ENCODE results near the gene RASSF1. TPM values are rescaled to one million over a fixed set of nuclear protein-coding genes. Genes with fewer than 3 reads are reported as not detected.

Gene RASSF1
- total RNA-seq, 1 experiment from 2014 or later: 37.1 TPM

DNA sequence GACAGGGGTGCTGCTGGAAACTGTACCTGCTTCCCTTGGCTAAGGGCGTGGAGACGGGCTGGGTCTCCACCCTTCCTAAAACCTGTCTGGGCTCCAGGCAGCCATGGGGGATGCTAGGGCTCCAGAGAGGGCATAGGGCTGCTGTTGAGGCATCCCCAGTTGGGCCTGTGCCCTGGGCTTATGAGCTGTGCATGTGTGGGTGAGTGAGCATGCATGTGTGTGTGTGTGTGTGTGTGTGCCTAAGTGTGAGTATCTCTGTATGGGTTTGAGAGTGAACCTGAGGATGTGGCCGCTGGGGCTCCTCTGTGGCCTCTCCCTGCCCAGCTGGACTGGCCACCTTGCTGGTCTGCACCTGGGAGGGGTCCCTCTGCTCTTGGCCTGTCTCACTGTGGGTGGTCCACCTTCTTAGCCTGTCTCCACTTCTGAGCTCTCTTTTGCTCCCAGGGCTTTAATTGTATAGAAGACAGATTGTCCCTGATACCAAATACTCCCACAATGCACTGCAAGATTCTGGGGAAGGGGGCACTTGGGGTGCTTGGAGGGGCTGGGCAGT, 30.6 kb upstream of the RASSF1 start:
- no peak for DNase-seq (ENCODE audit: low read depth)
- in situ Hi-C loops (cut with HindIII; ENCODE audit: low pct_unique_long_range_greater_than_20kb, low sequenced_read_pairs): no loop called here

DNA sequence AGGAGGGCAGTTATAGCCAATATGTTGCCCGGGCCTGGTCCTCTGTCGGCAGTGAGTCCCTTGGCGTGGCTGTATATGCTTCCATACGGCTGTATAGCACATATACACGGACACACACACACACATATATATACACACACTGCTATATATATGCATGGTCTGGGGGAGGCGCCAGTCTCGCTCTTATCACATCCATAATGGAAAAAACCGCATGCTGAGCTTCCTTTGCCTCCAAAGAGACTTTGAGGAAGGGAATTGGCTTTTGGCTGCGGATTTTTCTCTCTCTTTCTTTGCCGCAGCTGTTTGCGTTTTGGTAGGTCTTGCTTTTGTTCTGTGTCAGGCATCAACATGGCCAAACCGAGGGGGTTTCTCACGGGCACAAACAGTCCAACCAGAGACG, 30.0 kb upstream of the RASSF1 start:
- no peak for DNase-seq (ENCODE audit: low read depth)
- in situ Hi-C loops (cut with HindIII; ENCODE audit: low pct_unique_long_range_greater_than_20kb, low sequenced_read_pairs): no loop called here

DNA sequence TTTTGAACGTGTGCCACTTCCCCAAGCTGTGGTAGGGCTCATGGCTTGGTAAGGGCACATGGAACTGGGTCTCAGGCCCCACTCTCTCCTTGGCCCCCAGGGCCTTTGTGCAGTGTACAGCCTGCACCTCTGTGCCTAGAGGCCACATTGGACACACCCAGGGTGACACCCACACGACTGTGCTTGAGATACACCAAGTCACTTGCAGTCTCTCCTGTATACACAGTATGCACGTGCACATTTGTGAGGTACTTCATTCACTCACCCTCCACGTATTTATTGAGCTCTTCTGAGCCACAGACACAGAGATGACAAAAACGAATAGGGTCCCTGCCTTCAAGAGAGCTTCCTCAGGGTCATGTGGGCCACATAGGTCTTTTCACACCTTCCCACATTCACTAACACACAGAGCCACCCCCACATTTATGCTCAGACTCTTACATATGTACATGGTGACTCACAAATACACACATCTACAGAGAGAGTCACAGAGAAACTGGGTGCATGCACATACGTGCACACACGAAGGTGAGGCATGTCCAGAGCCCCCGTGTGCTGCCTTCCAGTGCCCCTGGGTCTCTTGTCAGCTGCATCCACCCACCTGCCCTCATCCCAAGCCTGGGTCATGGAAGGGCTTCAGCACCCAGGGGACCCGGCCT, 28.5 kb upstream of the RASSF1 start:
- in situ Hi-C loops (cut with HindIII; ENCODE audit: low pct_unique_long_range_greater_than_20kb, low sequenced_read_pairs): no loop called here
- no peak for DNase-seq (ENCODE audit: low read depth)

- no peak for DNase-seq (ENCODE audit: low read depth)
- in situ Hi-C loops (cut with HindIII; ENCODE audit: low pct_unique_long_range_greater_than_20kb, low sequenced_read_pairs): no loop called here
Observed at GRCh38 chr3:50365842-50366220, 25.2 kb upstream of the RASSF1 start.

DNA sequence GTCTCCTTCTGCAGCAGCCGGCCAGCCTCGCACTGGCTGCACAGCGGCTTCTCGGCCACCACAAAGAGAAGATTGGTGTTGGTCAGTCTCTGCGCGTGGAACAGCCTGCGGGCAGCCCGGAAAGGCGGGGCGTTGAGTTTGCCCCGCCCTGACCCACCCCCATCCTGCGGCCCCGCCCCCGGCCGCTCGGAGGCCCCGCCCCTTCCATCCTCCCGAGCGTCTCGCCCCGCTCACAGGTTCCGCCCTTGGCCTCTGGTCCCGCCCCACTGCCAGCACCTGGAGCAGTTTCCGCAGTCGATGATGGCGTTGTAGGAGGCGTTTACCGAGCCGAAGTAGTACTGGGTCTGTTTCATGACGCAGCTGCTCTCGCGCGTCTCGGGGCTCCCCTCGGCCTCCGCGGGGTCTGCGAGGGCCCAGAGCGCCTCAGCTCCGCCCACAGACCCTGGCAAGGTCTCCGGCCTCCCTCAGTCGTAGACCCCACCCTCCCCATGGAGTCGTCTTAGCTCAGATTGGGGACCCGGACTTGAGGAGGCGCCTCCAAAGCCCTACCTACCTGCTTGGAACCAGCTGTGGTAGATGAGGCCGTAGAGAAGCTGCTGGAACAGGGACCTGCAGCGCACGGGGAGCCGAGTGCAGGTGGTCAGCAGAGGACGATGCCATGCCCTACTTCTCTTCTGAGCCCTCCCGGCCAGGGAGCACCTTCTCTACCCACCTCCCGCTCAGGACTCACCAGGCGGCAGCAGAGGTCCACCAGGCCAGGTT, 24.6 kb upstream of the RASSF1 start:
- DNase-seq (ENCODE audit: low read depth): peak; percentile 68
- in situ Hi-C loops (cut with HindIII; ENCODE audit: low pct_unique_long_range_greater_than_20kb, low sequenced_read_pairs): no loop called here

DNA sequence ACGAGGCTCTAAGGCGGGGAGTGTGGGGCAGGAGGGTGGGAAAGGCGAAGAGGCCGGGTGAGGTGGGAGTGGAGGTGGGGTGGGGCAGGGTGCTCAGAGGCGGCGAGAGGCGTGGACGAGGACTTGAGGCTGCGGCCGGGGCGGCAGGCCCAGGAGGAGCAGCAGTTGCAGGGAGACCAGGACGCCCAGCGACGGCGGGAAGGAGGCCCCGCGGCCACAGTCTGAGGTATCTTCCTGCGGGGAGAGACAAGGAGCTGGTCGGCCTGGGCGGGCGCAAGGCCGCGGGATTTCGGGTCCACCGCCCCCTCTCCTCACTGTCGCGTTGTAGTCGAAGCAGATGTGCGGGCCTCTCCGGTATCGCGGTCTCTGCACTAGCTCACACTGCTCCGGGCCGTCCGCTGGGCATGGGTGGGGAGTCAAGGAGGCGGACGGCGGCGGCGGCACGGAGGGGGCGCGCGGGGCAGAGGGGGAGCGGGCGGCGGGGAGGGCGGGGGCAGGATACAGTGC, 24.0 kb upstream of the RASSF1 start:
- peak; percentile 10 for DNase-seq (ENCODE audit: low read depth)
- in situ Hi-C loops (cut with HindIII; ENCODE audit: low pct_unique_long_range_greater_than_20kb, low sequenced_read_pairs): no loop called here

GRCh38 chr3:50359760-50360110, 19.1 kb upstream of the RASSF1 start:
- in situ Hi-C loops (cut with HindIII; ENCODE audit: low pct_unique_long_range_greater_than_20kb, low sequenced_read_pairs): no loop called here
- DNase-seq (ENCODE audit: low read depth): no peak

DNA sequence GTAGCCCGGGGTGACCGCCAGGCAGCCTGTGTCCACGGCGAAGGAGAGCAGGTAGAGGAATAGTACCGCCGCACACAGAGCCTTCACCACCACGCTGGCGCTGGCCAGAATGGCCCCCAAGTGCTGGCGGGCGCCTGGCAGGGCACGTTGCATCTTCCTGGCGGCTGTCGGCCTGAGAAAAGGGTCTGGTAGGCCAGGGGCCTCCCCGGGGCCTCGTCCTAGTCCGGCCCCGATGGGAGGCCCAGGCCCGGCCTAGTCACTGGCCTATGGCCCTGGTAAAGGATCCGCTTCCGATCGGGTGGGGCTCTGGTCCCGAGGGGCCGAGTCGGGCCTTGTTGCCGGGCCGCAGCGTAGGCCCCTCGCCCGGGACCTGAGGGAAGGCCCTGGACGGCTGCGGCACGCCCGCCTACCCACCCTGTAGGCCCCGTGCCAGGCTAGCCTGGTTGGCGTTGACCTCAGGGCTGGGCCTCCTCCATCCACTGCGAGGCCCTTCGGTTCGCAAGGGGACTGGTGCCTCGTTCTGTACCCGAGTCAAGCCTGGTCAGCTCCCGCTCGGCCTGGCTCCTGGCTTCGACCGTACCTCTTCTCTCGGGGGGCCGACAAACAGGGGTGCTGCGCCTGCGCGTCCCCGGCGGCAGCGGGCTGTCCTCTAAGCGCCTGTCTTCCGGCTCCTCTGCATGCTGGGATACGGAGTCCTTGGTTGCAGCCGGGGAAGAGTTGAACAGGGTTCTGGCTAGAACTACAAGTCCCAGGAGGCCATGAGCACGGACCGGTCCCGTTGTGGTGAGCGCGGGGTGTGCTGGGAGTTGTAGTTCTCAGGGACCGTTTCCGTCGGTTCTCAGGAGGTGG, 18.5 kb upstream of the RASSF1 start, which contains the start of gene TMEM115:
Gene TMEM115, minus strand, starts transcription at position 611 of the 849 bp plus-strand sequence. Its CDS starts 458 bp downstream, at position 153.
- DNase-seq (ENCODE audit: low read depth): peak; percentile 91
- in situ Hi-C loops (cut with HindIII; ENCODE audit: low pct_unique_long_range_greater_than_20kb, low sequenced_read_pairs): no loop called here

GRCh38 chr3:50358355-50358910, 17.8 kb upstream of the RASSF1 start:
- DNase-seq (ENCODE audit: low read depth): no peak
- in situ Hi-C loops (cut with HindIII; ENCODE audit: low pct_unique_long_range_greater_than_20kb, low sequenced_read_pairs): no loop called here

GRCh38 chr3:50357481-50357880, 16.8 kb upstream of the RASSF1 start:
- in situ Hi-C loops (cut with HindIII; ENCODE audit: low pct_unique_long_range_greater_than_20kb, low sequenced_read_pairs): no loop called here
- DNase-seq (ENCODE audit: low read depth): no peak

DNA sequence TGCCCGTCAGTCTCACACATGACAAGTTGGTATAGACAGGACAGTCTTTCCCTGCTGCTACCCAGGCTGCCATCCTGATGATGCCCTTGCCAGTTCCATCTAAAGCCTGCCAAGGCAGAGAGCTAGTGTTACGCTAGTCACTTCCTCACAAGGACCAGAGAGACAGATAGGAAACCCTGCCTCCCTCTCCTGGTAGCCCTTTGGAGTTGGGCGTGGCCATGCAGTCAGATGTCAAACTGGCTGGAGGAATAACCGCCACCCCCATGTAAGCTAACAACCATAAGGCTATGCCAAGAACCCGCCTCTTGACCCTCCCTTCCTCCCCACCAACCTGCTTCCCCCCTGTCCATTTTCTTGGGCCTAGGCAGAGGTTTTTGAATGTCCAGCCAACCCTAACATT, 15.9 kb upstream of the RASSF1 start:
- peak; percentile 14 for DNase-seq (ENCODE audit: low read depth)
- in situ Hi-C loops (cut with HindIII; ENCODE audit: low pct_unique_long_range_greater_than_20kb, low sequenced_read_pairs): no loop called here

DNA sequence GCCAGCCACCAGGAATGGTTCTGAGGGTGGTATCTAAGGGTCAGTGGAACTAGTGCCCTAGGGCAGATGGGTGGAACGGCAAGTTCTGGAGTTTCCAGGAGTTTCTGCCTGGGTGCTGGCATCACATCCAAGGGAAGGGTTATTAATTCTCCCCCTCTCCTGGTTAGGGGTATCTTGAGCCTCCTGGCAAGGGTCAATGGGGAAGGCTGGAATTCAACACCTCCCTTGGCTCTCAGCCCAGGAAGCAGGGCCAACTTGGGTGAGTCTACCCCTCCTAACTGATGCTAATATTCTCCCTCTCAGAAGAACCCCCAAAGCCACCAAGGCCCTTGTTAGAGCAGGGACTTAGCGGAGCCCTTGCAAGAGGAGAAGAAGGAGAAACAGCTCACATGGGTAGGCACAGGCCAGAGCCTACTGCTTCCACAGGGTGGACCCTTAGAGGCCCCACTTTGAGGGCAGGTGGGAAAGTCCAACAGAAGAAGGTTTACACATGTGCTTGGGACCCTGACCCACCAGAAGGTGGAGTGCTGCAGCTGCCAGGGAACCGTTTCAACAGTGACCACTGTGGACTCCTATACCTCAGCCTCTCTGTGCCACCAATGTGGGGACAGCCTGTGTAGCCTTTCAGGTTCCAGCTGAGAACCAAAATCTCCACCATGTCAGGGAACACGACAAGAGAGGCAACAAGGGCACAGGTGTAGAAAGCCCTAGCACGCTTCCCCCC, 15.4 kb upstream of the RASSF1 start:
- in situ Hi-C loops (cut with HindIII; ENCODE audit: low pct_unique_long_range_greater_than_20kb, low sequenced_read_pairs): no loop called here
- no peak for DNase-seq (ENCODE audit: low read depth)

DNA sequence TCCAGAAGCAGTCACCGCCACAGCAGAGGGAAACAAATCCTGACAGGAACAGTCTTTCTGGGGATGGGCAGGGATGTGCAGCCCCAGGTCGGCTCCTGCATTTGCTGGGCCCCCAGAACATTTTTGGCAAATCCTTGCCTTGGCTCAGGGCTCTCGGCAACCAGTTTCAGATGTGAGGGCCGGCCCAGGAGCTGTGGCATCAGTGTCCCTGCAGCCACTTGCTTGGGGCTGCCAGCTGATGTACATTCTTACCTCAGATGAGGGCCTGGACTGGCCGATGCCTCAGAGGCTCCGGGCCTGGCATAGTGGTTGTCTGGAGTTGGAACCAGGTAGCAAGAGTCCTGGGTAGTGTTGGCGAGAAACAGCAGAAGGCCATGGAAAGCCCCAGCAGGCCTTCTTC, 14.2 kb upstream of the RASSF1 start:
- in situ Hi-C loops (cut with HindIII; ENCODE audit: low pct_unique_long_range_greater_than_20kb, low sequenced_read_pairs): no loop called here

GRCh38 chr3:50354186-50354764, 13.6 kb upstream of the RASSF1 start:
- in situ Hi-C loops (cut with HindIII; ENCODE audit: low pct_unique_long_range_greater_than_20kb, low sequenced_read_pairs): no loop called here

More for the DNA sequence above, 14.2 kb upstream of the RASSF1 start:
- DNase-seq (ENCODE audit: low read depth): no peak

GRCh38 chr3:50353245-50354004, 12.8 kb upstream of the RASSF1 start:
- in situ Hi-C loops (cut with HindIII; ENCODE audit: low pct_unique_long_range_greater_than_20kb, low sequenced_read_pairs): no loop called here
- no peak for DNase-seq (ENCODE audit: low read depth)

More at GRCh38 chr3:50354186-50354764, 13.6 kb upstream of the RASSF1 start:
- no peak for DNase-seq (ENCODE audit: low read depth)

GRCh38 chr3:50352781-50353180, 12.1 kb upstream of the RASSF1 start:
- peak; percentile 77 for DNase-seq (ENCODE audit: low read depth)
- in situ Hi-C loops (cut with HindIII; ENCODE audit: low pct_unique_long_range_greater_than_20kb, low sequenced_read_pairs): no loop called here

DNA sequence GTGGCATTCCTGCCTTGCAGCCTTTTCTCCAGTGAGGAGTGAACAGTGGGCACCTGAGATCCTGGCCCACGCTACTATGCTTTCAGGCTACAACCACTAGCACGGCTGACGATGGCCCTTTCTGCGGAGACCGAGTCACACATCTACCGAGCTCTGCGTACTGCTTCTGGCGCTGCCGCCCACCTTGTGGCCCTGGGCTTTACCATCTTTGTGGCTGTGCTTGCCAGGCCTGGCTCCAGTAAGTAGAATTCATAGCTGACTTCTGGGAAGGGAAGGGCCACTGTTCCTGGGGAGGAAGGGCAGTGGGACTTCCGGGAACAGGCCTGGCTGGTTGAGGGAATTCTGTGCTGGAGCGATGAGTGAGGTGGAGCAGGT, 10.7 kb upstream of the RASSF1 start:
- in situ Hi-C loops (cut with HindIII; ENCODE audit: low pct_unique_long_range_greater_than_20kb, low sequenced_read_pairs): no loop called here

More for the DNA sequence above, 10.7 kb upstream of the RASSF1 start:
- DNase-seq (ENCODE audit: low read depth): peak; percentile 7

Measured in Caki2 (cell line).